ENCODE results near the gene LIPJ.

DNA sequence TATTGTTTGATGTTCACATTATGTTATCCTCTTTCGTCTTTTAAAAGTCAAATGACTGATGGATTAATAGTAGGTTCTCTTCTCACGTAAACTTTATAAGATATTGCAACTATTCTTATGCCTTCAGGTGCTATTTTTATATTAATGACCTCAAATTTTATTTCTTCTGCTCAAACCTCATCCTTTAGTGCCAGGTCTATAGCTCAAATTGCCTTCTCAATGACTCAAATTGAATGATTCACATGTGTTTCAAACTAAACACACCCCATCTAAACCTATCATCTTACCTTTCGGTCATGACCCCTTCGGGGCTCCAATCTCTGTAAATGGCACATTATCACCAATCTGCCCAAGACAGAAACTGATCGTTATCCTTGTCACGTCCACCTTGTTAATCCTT is 55.6 kb downstream of the LIPJ start:
- TF ChIP-seq, protein P1, sequence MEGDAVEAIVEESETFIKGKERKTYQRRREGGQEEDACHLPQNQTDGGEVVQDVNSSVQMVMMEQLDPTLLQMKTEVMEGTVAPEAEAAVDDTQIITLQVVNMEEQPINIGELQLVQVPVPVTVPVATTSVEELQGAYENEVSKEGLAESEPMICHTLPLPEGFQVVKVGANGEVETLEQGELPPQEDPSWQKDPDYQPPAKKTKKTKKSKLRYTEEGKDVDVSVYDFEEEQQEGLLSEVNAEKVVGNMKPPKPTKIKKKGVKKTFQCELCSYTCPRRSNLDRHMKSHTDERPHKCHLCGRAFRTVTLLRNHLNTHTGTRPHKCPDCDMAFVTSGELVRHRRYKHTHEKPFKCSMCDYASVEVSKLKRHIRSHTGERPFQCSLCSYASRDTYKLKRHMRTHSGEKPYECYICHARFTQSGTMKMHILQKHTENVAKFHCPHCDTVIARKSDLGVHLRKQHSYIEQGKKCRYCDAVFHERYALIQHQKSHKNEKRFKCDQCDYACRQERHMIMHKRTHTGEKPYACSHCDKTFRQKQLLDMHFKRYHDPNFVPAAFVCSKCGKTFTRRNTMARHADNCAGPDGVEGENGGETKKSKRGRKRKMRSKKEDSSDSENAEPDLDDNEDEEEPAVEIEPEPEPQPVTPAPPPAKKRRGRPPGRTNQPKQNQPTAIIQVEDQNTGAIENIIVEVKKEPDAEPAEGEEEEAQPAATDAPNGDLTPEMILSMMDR (IDR thresholded peaks at IDR 0.05), result no peak
- TF ChIP-seq EP300 (IDR thresholded peaks at IDR 0.05) (no peak), POLR2AphosphoS5 (IDR thresholded peaks at IDR 0.05) (no peak)

Measured in sigmoid colon (tissue), 4 donors.